Measurements from ENCODE around the gene POLD1.

Gene POLD1

DNA sequence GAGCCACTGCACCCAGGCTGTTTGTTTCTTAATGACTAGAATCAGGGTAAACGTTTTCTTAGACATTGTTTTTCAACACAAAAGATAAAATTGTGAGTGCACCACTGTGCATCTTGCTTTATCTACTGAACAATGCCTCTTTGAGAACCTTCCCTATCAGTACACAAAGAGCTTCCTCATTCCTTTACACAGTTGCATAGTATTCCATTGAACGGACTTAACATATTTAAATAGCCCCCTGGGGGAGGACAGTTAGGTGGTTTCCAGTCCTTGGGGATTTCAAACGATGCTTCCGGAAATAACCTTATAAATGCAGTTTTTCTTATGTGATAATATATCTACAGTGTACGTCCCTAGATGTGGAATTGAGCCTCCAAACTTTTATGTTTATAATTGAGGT is 8.6 kb downstream of the POLD1 start:
- DNase-seq, result no peak
- H3K23ac ChIP-seq (ENCODE audit: low read length), result no peak overlapping the region
- WGBS (ENCODE audit: extremely low coverage, insufficient coverage, low lambda C conversion rate), result no CpG with 5 or more reads among the region's 5 CpGs

DNA sequence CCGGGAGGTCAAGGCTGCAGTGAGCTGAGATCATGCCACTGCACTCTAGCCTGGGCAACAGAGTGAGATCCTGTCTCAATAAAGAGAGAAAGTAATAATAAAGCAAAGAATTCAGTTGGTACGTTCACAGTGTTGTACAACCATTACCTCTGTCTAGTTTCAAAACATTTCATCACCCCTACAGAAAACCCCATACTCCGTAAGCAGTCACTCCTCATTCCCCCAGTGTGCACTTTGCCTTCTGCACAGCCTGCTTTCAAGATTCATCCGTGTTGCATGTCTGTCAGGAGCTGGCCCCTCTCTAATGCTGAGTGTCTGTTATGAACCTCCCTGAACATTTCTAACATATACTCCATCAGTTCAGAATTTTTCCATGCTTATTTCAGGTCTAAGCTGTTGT is 9.4 kb downstream of the POLD1 start:
- Histone ChIP-seq H3K79me2 (ENCODE audit: control insufficient read depth, insufficient read depth, low read length) (peaks cover 10% of the 10 kb centered on the region), H3K4me3 (ENCODE audit: low read length) (no peak overlapping the region), H3K23ac (ENCODE audit: low read length) (no peak overlapping the region), H3K36me3 (ENCODE audit: control insufficient read depth, insufficient read depth, low read length) (peaks cover 1% of the 10 kb centered on the region), H2BK15ac (replicated peaks; ENCODE audit: low read depth) (no peak overlapping the region), H2BK120ac (ENCODE audit: low read depth, low read length) (no peak overlapping the region), H4K5ac (ENCODE audit: low read length) (no peak overlapping the region), H3K27ac (ENCODE audit: low read depth, low read length) (no peak overlapping the region), H3K4me1 (ENCODE audit: control insufficient read depth, low read depth, low read length) (no peaks in the 10 kb centered on the region), H3K18ac (ENCODE audit: low read length) (no peak overlapping the region), H2BK5ac (ENCODE audit: low read length) (no peak overlapping the region), H3K27me3 (ENCODE audit: insufficient read depth, low read length, poor library complexity) (no peaks in the 10 kb centered on the region), H3K79me1 (ENCODE audit: low read length) (peaks cover 5% of the 10 kb centered on the region), H3K4me2 (ENCODE audit: low read length) (no peak overlapping the region), H2AK5ac (ENCODE audit: low read length) (no peak overlapping the region), H3K56ac (ENCODE audit: low read length) (no peak overlapping the region), H3K4ac (ENCODE audit: low read depth, low read length) (no peak overlapping the region), H4K8ac (ENCODE audit: low read depth, low read length) (no peak overlapping the region), H3K9ac (ENCODE audit: low read length) (no peak overlapping the region)
- WGBS (ENCODE audit: extremely low coverage, insufficient coverage, low lambda C conversion rate), result no CpG with 5 or more reads among the region's 4 CpGs
- DNase-seq, result no peak

More for the DNA sequence above, 8.6 kb downstream of the POLD1 start:
- no peak overlapping the region for H4K5ac ChIP-seq (ENCODE audit: low read length)
- no peak overlapping the region for H4K8ac ChIP-seq (ENCODE audit: low read depth, low read length)
- no peak overlapping the region for H3K4me2 ChIP-seq (ENCODE audit: low read length)
- H3K18ac ChIP-seq (ENCODE audit: low read length), result no peak overlapping the region
- H3K4me3 ChIP-seq (ENCODE audit: low read length), result no peak overlapping the region
- H2AK5ac ChIP-seq (ENCODE audit: low read length), result no peak overlapping the region
- H3K56ac ChIP-seq (ENCODE audit: low read length), result no peak overlapping the region
- H3K9ac ChIP-seq (ENCODE audit: low read length), result no peak overlapping the region
- H2BK5ac ChIP-seq (ENCODE audit: low read length), result no peak overlapping the region
- no peak overlapping the region for H2BK120ac ChIP-seq (ENCODE audit: low read depth, low read length)
- peaks cover 1% of the 10 kb centered on the region for H3K36me3 ChIP-seq (ENCODE audit: control insufficient read depth, insufficient read depth, low read length)
- H3K4ac ChIP-seq (ENCODE audit: low read depth, low read length), result no peak overlapping the region
- H3K27ac ChIP-seq (ENCODE audit: low read depth, low read length), result no peak overlapping the region
- no peaks in the 10 kb centered on the region for H3K27me3 ChIP-seq (ENCODE audit: insufficient read depth, low read length, poor library complexity)
- peaks cover 5% of the 10 kb centered on the region for H3K79me1 ChIP-seq (ENCODE audit: low read length)
- H3K4me1 ChIP-seq (ENCODE audit: control insufficient read depth, low read depth, low read length), result no peaks in the 10 kb centered on the region
- peaks cover 12% of the 10 kb centered on the region for H3K79me2 ChIP-seq (ENCODE audit: control insufficient read depth, insufficient read depth, low read length)
- H2BK15ac ChIP-seq (replicated peaks; ENCODE audit: low read depth), result no peak overlapping the region

DNA sequence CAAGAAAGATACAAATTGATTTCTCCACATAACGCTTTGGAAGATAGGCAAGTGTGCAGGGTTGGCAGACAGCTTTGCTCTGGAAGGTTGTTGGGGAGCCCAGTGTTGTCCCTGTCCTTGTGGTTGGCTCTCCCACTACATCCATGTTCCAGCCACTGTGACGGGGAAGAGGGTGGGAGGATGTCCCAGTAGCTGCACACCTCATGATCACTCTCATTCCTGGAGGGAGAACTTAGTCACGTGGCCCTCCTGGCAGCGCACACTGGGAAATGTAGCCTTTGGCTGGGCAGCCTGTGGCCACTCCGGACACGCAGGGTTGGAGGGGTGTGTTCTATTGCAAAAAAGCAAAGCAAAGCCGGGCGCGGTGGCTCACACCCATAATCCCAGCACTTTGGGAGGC is 9.9 kb downstream of the POLD1 start:
- H3K4me3 ChIP-seq (ENCODE audit: low read length), result no peak overlapping the region
- H3K27me3 ChIP-seq (ENCODE audit: insufficient read depth, low read length, poor library complexity), result no peaks in the 10 kb centered on the region
- no peak overlapping the region for H2BK15ac ChIP-seq (replicated peaks; ENCODE audit: low read depth)
- H3K23ac ChIP-seq (ENCODE audit: low read length), result no peak overlapping the region
- H3K56ac ChIP-seq (ENCODE audit: low read length), result no peak overlapping the region
- no peaks in the 10 kb centered on the region for H3K4me1 ChIP-seq (ENCODE audit: control insufficient read depth, low read depth, low read length)
- H3K79me2 ChIP-seq (ENCODE audit: control insufficient read depth, insufficient read depth, low read length), result peaks cover 10% of the 10 kb centered on the region
- no peak overlapping the region for H3K27ac ChIP-seq (ENCODE audit: low read depth, low read length)
- no peak overlapping the region for H3K18ac ChIP-seq (ENCODE audit: low read length)
- H4K5ac ChIP-seq (ENCODE audit: low read length), result no peak overlapping the region
- no peak overlapping the region for H3K4me2 ChIP-seq (ENCODE audit: low read length)
- no peak overlapping the region for H3K9ac ChIP-seq (ENCODE audit: low read length)
- DNase-seq, result no peak
- no peak overlapping the region for H2AK5ac ChIP-seq (ENCODE audit: low read length)
- H2BK5ac ChIP-seq (ENCODE audit: low read length), result no peak overlapping the region
- H3K79me1 ChIP-seq (ENCODE audit: low read length), result peaks cover 5% of the 10 kb centered on the region
- H2BK120ac ChIP-seq (ENCODE audit: low read depth, low read length), result no peak overlapping the region
- peaks cover 1% of the 10 kb centered on the region for H3K36me3 ChIP-seq (ENCODE audit: control insufficient read depth, insufficient read depth, low read length)
- H4K8ac ChIP-seq (ENCODE audit: low read depth, low read length), result no peak overlapping the region
- no peak overlapping the region for H3K4ac ChIP-seq (ENCODE audit: low read depth, low read length)
- no CpG with 5 or more reads among the region's 9 CpGs for WGBS (ENCODE audit: extremely low coverage, insufficient coverage, low lambda C conversion rate)

DNA sequence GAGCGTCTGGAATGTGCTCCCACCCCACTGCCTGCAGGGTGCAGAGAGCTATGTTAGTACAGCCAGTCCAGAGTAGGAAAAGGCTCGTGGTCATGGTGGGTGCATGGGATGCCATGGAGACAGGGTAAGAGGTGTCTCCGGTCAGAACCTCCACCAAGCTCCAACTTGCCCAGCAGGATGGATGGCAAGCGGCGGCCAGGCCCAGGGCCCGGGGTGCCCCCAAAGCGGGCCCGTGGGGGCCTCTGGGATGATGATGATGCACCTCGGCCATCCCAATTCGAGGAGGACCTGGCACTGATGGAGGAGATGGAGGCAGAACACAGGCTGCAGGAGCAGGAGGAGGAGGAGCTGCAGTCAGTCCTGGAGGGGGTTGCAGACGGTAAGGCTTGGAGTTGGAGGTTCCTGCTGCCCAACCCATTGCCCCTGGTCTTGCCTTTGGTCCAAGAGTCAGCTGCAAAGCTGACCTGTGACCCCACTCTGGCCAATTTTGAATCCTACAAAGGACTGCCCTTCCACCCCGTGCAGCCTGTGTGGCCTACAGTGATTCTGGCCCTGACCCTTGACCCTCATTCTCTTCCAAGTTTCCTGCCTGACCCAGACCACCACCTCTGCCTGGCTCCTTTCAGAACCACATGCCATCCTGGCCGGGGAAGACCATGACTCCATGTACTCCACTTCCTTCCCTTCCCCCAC is 14.7 kb downstream of the POLD1 start:
- Histone ChIP-seq H3K79me2 (ENCODE audit: control insufficient read depth, insufficient read depth, low read length) (peaks cover 4% of the 10 kb centered on the region), H3K18ac (ENCODE audit: low read length) (no peak overlapping the region), H3K56ac (ENCODE audit: low read length) (no peak overlapping the region), H3K36me3 (ENCODE audit: control insufficient read depth, insufficient read depth, low read length) (peaks cover 2% of the 10 kb centered on the region), H3K9ac (ENCODE audit: low read length) (no peak overlapping the region), H2AK5ac (ENCODE audit: low read length) (no peak overlapping the region), H2BK120ac (ENCODE audit: low read depth, low read length) (no peak overlapping the region), H3K79me1 (ENCODE audit: low read length) (no peaks in the 10 kb centered on the region), H3K4me1 (ENCODE audit: control insufficient read depth, low read depth, low read length) (no peaks in the 10 kb centered on the region), H3K23ac (ENCODE audit: low read length) (no peak overlapping the region), H3K4me2 (ENCODE audit: low read length) (no peak overlapping the region), H3K27me3 (ENCODE audit: insufficient read depth, low read length, poor library complexity) (no peaks in the 10 kb centered on the region), H3K27ac (ENCODE audit: low read depth, low read length) (no peak overlapping the region), H4K5ac (ENCODE audit: low read length) (no peak overlapping the region), H2BK5ac (ENCODE audit: low read length) (no peak overlapping the region), H2BK15ac (replicated peaks; ENCODE audit: low read depth) (no peak overlapping the region), H3K4me3 (ENCODE audit: low read length) (no peak overlapping the region), H3K4ac (ENCODE audit: low read depth, low read length) (no peak overlapping the region), H4K8ac (ENCODE audit: low read depth, low read length) (no peak overlapping the region)
- whole genome bisulfite sequencing (ENCODE audit: extremely low coverage, insufficient coverage, low lambda C conversion rate), result no CpG with 5 or more reads among the region's 13 CpGs
- no peak for DNase-seq

DNA sequence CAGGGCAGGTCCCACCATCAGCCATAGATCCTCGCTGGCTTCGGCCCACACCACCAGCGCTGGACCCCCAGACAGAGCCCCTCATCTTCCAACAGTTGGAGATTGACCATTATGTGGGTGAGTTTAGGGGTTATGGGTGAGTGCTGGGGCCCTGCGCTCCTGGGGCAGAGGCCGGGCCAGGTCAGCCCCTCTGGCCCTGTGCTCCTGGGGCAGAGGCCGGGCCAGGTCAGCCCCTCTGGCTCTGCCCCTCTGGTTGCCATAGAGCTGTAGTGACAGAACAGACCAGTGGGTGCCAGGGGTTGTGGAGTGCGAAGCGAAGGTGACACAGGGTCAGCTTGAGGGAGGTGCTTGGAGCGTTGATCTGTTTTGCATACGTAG is 15.2 kb downstream of the POLD1 start:
- Histone ChIP-seq H3K9ac (ENCODE audit: low read length) (no peak overlapping the region), H2AK5ac (ENCODE audit: low read length) (no peak overlapping the region), H2BK120ac (ENCODE audit: low read depth, low read length) (no peak overlapping the region), H3K18ac (ENCODE audit: low read length) (no peak overlapping the region), H3K4me1 (ENCODE audit: control insufficient read depth, low read depth, low read length) (no peaks in the 10 kb centered on the region), H3K4ac (ENCODE audit: low read depth, low read length) (no peak overlapping the region), H3K27me3 (ENCODE audit: insufficient read depth, low read length, poor library complexity) (no peaks in the 10 kb centered on the region), H3K4me2 (ENCODE audit: low read length) (no peak overlapping the region), H2BK15ac (replicated peaks; ENCODE audit: low read depth) (no peak overlapping the region), H3K23ac (ENCODE audit: low read length) (no peak overlapping the region), H3K27ac (ENCODE audit: low read depth, low read length) (no peak overlapping the region), H3K56ac (ENCODE audit: low read length) (no peak overlapping the region), H2BK5ac (ENCODE audit: low read length) (no peak overlapping the region), H3K36me3 (ENCODE audit: control insufficient read depth, insufficient read depth, low read length) (peaks cover 2% of the 10 kb centered on the region), H4K8ac (ENCODE audit: low read depth, low read length) (no peak overlapping the region), H3K79me1 (ENCODE audit: low read length) (no peaks in the 10 kb centered on the region), H3K4me3 (ENCODE audit: low read length) (no peak overlapping the region), H3K79me2 (ENCODE audit: control insufficient read depth, insufficient read depth, low read length) (peaks cover 2% of the 10 kb centered on the region), H4K5ac (ENCODE audit: low read length) (no peak overlapping the region)
- WGBS (ENCODE audit: extremely low coverage, insufficient coverage, low lambda C conversion rate), result no CpG with 5 or more reads among the region's 10 CpGs
- DNase-seq, result no peak
